ENCODE results near the gene DNAH7. TPM values are rescaled to one million over a fixed set of nuclear protein-coding genes. Genes with fewer than 3 reads are reported as not detected.

DNAH7 gene
- total and polyA plus RNA-seq, 10 of the 15 experiments (the other 5 are each of a cell fraction or from before 2014, with no cell fraction given) = 0.05 to 0.61 (median 0.16) TPM

- ATAC-seq (no peak), FAIRE-seq (no peak), DNase-seq (ENCODE audit: low read depth, low spot score) (no peak)
- H3K9ac ChIP-seq (ENCODE audit: control insufficient read depth, insufficient read depth, low read length) = no peak overlapping the region
- no peaks in the 10 kb centered on the region for H4K20me1 ChIP-seq (ENCODE audit: control insufficient read depth, insufficient read depth)
- ChIA-PET POLR2A (interaction anchor here (1.9 kb wide), 1 partner anchor 10 kb away, joined by 4 read pairs; no protein-coding TSS in a partner anchor), CTCF (no interaction called here), SMC1A (ENCODE audit: uncharacterized antibody, unreplicated experiment) (no interaction called here), RAD21 (ENCODE audit: unreplicated experiment) (no interaction called here)
- no peaks in the 10 kb centered on the region for H3K36me3 ChIP-seq (ENCODE audit: control insufficient read depth in 2 of 2, insufficient read depth in 2 of 2, low read length in 1 of 2)
- H3K4me2 ChIP-seq (ENCODE audit: control insufficient read depth, insufficient read depth) = no peak overlapping the region
- H3K9me3 ChIP-seq (replicated peaks; ENCODE audit: control insufficient read depth, insufficient read depth, low read length) = no peaks in the 10 kb centered on the region
- WGBS (ENCODE audit: insufficient coverage, insufficient replicate concordance, low lambda C conversion rate, missing lambda C conversion rate) = 33% methylated on average over 2 of the region's 2 CpGs
- H3K27me3 ChIP-seq (replicated peaks in 1 of 2; ENCODE audit: control insufficient read depth in 2 of 2, insufficient read depth in 2 of 2, low read length in 1 of 2) = no peaks in the 10 kb centered on the region
- intact Hi-C loops (cut with micrococcal nuclease; ENCODE audit: unreplicated experiment) (no loop called here), in situ Hi-C loops (cut with MboI) (no loop called here)
- no peaks in the 10 kb centered on the region for H3K79me2 ChIP-seq (ENCODE audit: control insufficient read depth, insufficient read depth, low read length)
- H2AFZ ChIP-seq (ENCODE audit: control insufficient read depth, low read depth, low read length) = no peak overlapping the region
- BruUV-seq (replicated peaks) = no TSS peak
- no peaks in the 10 kb centered on the region for H3K4me1 ChIP-seq (ENCODE audit: control insufficient read depth, insufficient read depth, low read length)
- no peak overlapping the region for H3K4me3 ChIP-seq
- TF ChIP-seq MXI1 (IDR thresholded peaks at IDR 0.05; ENCODE audit: low read depth, low read length) = no peak
- no peak for TF ChIP-seq TCF12 (IDR thresholded peaks at IDR 0.05; ENCODE audit: low read depth, low read length)
- TF ChIP-seq CHD1 (IDR thresholded peaks at IDR 0.05; ENCODE audit: low read depth, low read length) = no peak
- TF ChIP-seq RELA (IDR thresholded peaks at IDR 0.05; ENCODE audit: borderline replicate concordance, partially characterized antibody) = no peak
- TF ChIP-seq BCLAF1 (IDR thresholded peaks at IDR 0.05) = no peak
- no peak for TF ChIP-seq RCOR1 (conservative IDR thresholded peaks at IDR 0.05; ENCODE audit: low read depth, low read length)
- no peak for TF ChIP-seq DPF2 (IDR thresholded peaks at IDR 0.05)
- TF ChIP-seq SMAD5 (IDR thresholded peaks at IDR 0.05; ENCODE audit: low read depth) = no peak
- no peak for TF ChIP-seq ATF7 (IDR thresholded peaks at IDR 0.05; ENCODE audit: low read depth)
- TF ChIP-seq, protein P1, sequence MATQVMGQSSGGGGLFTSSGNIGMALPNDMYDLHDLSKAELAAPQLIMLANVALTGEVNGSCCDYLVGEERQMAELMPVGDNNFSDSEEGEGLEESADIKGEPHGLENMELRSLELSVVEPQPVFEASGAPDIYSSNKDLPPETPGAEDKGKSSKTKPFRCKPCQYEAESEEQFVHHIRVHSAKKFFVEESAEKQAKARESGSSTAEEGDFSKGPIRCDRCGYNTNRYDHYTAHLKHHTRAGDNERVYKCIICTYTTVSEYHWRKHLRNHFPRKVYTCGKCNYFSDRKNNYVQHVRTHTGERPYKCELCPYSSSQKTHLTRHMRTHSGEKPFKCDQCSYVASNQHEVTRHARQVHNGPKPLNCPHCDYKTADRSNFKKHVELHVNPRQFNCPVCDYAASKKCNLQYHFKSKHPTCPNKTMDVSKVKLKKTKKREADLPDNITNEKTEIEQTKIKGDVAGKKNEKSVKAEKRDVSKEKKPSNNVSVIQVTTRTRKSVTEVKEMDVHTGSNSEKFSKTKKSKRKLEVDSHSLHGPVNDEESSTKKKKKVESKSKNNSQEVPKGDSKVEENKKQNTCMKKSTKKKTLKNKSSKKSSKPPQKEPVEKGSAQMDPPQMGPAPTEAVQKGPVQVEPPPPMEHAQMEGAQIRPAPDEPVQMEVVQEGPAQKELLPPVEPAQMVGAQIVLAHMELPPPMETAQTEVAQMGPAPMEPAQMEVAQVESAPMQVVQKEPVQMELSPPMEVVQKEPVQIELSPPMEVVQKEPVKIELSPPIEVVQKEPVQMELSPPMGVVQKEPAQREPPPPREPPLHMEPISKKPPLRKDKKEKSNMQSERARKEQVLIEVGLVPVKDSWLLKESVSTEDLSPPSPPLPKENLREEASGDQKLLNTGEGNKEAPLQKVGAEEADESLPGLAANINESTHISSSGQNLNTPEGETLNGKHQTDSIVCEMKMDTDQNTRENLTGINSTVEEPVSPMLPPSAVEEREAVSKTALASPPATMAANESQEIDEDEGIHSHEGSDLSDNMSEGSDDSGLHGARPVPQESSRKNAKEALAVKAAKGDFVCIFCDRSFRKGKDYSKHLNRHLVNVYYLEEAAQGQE (IDR thresholded peaks at IDR 0.05; ENCODE audit: low read depth, low read length) = no peak
- no peak for TF ChIP-seq MTA2 (IDR thresholded peaks at IDR 0.05; ENCODE audit: low read depth)
- TF ChIP-seq ZNF687 (IDR thresholded peaks at IDR 0.05) = no peak
- H3K27ac ChIP-seq (ENCODE audit: control insufficient read depth, insufficient read depth) = no peak overlapping the region
Measured at GRCh38 chr2:195993623-195994022, 75.0 kb downstream of the DNAH7 start.
